Measurements from ENCODE around the gene IP6K2.

The IP6K2 gene

DNA sequence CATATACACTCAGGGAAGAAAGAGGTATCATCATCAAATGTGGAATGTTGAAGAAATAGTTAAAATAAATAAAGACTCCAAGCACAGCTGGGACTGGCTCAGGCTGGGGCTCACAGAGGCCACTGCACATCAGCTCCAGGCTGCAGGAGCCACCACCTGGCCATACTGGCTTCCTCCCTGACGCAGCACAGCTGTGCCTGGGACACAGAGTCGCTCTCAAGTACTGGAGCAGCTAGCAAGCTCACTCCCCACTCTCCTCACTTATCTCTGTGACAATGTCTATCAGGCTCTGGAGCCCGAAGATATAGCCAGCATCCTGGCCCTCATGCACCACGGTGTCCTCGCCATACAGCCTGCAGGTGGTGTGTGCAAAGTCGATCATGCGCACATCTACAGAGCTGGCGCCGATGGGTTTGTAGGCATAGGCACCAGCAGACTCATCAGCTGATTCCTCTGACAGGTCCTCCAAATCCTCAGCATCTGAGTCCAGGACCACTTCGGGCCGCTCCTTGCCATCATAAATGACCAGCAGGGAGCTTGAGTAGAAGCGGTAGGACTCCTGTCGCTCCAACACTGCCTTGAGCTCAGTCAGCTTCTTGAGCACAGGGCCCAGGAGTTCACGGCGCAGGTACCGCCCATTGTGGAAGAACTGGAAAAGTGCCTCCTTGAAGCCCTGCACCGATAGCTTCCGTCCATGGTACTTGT, 28.8 kb downstream of the IP6K2 start:
- no peak for DNase-seq (ENCODE audit: low read depth)

DNA sequence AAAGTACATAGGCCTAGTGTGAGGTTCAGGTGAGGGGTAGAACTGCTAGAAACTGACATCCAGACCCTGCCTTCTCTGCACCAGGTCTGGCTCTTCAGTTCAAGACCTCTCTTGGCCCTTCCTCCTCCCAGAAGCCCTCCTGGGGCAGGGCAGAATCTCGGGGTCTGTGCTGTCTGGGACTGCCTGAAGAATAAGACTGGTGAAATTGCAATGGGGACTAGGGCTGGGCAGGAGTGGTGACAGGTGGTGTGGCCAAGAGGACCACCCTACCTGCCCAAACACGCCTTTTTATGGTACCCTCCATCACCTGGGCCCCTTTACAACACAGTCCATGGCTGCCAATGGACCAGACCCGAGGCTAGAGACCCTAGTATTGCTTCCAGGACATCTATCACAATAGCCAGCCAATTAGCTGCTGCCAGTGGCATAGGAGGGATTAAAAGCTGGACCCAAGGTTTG, 29.8 kb downstream of the IP6K2 start:
- DNase-seq (ENCODE audit: low read depth) = no peak

DNA sequence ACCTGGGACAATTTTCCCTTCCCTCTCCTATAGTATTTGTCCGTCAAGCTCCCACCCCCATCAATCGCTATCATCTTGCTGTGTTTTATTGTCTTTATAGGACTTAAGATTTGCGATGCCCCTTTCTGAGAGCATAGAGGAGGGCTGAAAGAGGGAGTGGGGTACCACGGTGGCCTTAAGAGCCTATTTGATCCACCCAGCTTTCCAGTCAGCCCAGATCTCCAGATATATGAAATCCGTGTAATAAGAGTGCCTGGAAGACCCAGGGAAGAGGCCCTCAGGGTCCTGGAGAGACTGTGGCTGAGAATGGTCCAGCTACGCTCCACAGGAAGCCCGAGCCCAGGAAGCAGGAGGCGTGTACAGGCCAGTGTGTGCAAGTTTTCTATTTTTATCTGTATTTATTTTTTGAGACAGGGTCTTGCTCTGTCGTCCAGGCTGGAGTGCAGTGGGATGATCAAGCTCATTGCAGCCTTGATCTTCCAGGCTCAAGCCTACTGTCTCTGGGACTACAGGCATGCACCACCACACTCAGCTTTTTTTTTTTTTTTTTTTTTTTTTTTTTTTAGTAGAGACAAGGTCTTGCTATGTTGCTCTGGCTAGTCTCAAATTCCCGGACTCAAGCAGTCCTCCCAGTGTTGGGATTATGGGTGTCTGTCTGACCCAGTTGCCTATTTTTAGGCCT, 30.3 kb downstream of the IP6K2 start:
- DNase-seq (ENCODE audit: low read depth) = no peak

DNA sequence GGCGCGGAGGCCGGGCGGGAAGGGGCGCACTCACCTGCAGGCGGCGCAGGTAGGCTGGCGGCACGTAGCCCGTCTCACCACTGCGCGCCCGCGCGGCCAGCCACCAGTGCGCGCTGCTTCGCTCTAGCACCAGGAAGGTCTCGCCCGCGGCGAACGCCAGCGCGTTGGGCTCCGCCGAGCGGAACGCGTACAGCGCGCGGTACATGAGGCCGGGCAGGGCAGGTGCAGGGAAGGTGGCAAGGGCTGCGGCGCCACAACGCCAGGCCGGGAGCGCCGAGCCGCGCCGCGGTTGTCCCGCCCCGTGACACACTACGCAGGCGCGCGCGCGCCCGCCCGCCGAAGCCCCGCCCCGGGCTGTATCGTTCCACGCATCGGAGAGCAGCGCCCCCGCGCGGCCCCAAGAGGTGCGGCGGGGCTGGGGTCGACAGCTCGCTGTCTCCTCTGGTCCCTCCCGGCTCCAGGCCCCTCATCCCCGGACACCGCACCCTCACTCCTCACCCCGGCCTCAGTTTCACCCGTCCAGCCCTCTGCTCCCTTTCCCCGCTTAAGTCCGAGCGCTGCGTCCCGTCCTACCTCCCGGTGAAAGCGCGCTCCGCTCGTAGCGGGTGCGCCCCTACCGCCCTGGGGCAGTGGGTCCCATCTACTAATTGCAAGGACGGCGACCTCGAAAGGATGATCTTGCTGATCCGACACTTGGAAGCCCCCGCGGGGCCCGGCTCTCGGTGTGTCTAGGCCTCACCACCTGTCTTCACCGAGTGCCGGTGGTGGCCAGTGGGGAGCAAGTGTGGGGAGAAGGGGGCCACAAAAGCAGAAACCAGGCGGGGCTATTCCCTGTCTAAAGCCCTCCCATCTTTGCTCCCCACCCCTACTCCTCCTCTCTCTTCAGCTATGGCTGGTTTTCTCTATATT, 31.2 kb downstream of the IP6K2 start, which contains the start of gene NCKIPSD:
Gene NCKIPSD, minus strand, starts transcription at position 313 of the 909 bp plus-strand sequence. Its CDS starts 108 bp downstream, at position 205.
- peak; percentile 88 for DNase-seq (ENCODE audit: low read depth)

DNA sequence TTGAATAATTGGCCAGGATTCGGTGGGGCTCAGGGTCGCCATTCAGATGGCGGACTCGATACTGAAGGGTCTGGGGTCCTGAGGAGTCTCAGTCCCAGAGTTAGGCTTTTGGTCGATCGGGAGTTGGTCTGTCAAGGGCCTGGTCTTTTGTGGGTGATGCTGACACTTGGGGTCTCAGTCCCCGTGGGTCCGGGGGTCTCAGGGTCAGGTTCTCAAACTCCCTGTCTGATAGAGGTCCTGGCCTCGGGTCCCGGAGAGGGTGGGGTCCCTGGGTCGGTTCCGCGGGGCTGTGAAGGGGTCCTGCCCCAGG, 31.8 kb downstream of the IP6K2 start:
- DNase-seq (ENCODE audit: low read depth) = no peak

DNA sequence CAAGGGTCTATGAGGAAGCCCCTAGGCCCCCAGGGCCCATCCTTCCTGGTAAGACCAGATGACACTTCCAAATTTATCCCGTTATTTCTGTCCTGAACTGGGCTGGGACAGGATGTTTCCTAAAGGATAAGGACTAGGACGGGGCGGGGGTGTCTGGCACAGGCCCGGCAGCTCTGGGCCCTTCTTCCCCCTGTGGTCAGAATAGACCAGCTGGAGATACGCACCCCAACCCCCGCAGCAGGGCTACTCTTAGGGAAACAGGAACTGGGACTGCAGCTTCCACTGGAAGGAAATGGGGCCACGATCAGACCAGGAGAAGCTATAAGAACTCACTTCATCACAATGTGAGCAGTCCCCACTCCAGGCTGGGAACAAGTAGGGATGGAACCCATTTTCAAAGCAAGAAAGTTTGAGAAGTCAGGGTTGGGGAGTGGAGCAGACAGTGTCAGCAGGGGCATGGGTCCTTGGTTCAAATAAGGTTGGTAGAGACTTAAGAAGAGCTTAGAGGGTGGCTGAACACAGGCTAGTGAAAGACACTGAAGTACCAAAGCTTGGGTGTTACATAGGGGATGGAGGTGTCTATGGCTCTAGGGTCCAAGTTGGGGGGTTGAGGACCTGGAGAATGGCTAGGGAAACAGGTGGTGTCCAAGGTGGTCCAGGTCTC, 32.4 kb downstream of the IP6K2 start:
- DNase-seq (ENCODE audit: low read depth) = no peak

DNA sequence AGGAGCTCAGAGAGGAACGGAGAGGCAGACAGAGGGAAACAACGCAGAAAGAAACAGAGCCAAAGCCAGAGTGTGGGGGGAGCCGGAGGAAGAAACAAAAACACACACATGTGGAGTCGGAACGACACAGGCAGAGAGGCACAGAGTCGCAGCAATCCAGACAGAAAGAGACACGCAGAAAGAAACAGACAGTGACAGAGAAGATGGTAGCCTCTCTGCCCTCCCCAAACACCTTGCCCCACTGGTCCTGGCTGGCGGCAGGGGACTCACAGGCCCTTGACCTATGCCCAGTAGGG, 33.0 kb downstream of the IP6K2 start:
- no peak for DNase-seq (ENCODE audit: low read depth)

DNA sequence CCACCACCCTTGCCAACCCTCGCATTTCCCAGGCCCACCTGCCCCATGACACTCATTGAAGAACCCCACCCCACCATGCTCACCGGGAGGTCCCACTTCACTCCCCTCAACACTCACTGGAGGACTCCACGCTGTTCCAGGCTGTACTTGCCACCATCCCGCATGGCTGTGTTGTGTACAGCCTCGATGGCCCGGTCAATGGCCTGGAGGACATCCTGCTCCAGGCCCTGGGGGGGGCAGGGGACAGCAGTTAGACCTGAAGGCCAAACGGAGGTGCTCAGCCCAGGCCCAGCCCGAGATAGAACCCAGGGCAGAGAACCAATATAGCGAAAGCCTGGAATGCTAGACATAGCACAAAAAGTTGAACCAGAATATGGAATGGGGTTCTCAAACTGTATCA, 34.2 kb downstream of the IP6K2 start:
- no peak for DNase-seq (ENCODE audit: low read depth)

DNA sequence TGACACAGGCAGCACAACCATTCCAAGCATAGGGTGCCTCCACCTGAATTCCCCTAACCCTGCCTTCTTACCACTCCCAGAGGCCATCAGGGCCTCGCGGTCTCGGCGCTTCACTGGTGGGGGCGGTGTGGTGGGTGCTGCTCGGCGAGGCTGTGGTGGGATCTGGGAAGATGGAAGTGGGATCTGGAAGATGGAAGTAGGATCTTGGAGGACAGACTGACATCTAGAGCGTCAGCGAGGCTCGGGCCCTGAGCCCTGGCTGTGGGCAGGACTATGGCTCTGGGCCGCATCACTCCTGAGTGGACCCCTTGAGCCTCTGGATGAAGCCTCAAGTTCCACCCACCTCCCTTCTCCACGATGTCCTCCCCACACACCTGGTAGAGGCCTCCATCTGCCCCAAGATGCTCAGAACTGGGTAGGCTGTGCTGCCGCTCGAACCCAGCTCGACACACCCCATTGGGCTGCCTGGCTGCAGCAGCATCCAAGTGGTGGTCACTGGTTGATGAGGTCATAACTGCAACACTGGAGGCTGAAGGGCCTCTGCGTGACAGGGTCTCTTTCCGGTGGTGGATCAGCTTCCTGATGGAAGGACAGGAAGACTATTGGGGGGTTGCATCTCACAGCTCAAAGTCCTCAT, 34.9 kb downstream of the IP6K2 start:
- no peak for DNase-seq (ENCODE audit: low read depth)

DNA sequence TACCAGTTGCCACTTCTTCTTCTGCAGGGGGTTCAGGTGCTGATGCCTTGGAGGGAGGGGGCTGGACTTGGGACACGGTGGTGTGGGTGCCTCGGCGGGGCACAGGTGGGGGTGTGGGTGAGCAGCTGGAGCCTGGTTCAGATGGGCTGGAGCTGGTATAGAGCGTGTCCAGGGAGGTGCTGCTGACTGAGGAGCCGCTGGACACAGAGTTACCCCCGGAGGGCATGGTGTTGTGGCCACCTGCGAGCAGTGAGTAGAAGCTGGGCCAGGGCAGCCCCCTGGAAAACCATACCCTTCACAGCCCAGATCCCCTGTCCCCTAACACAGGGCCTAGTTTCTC, 35.5 kb downstream of the IP6K2 start:
- no peak for DNase-seq (ENCODE audit: low read depth)

DNA sequence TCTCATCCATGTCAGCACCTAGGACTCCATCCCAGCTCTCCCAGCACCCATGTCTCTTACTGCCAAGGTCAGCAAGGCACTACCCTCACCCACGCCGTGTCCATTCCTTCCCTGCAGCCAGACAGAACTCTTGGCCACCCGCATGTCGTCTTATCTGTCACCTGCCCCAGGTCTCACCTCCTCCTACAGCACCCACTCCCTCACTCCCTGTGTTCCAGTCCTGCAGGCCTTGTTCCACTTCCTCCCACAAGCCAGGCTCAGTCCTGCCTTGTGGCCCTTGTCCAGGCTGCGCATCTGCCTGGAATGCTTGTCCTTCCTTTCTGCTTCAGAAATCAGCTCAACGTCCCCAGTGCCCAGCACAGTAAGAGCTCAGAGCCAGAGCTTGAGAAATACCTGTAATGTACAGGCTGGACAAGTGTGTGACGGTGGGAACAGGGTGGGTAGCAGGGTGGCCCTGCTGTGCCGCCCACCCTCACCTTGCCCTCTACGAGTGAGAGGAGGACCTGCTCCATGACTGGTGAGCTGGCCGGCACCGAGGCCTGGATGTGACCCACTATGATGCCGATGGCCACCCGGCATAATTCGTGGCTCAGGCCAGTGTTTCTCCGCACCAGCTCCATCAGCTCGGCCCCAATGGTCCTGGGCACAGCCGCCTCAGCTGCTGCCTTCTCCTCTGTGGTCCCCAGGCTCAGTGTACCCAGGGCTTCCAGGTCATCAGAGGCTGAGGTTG, 36.0 kb downstream of the IP6K2 start:
- no peak for DNase-seq (ENCODE audit: low read depth)

DNA sequence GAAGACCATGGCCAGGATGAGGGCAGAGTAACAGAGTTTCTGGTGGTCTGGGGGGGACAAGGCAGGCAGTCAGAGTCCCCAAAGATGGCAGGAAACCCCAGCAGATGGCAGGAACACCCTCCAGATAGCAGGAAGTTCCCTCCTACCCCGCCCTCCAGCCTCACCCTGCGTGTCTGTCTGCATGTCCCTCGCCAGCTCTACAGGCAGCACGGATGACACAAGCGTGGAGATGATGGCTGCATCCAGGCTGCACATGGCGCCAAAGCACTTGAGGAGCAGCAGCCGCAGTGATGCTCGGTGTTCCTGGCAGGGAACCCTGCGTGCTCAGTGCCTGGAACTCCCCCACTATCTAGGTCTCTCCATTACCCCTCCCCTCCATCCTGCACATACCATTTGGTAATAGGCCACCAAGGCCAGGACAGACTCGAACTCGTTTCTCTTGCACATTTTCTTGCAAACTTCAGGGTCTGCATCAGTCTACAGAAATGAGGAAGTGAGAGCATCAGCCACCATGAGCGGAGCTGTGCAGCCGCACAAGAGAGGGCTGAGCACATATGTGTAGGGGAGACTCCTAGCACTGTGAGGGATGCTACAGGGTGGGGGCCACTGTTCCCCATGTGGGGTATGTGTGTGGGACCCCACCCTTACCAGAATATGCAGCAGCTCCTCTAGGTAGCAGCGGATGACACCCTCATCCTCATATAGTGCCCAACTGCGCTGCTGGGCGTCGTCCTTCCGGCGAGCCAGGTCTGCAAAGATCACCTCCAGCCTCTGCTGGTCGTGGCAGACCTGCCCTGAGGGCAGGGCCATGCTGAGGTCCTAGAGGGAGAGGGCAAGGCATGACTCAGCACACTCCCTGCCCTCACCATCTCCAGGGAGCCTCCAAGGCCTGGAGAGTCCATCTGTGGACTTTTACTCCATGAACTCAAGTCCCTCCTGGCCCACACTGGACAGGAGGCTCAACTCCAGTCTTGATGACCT, 37.3 kb downstream of the IP6K2 start:
- no peak for DNase-seq (ENCODE audit: low read depth)

DNA sequence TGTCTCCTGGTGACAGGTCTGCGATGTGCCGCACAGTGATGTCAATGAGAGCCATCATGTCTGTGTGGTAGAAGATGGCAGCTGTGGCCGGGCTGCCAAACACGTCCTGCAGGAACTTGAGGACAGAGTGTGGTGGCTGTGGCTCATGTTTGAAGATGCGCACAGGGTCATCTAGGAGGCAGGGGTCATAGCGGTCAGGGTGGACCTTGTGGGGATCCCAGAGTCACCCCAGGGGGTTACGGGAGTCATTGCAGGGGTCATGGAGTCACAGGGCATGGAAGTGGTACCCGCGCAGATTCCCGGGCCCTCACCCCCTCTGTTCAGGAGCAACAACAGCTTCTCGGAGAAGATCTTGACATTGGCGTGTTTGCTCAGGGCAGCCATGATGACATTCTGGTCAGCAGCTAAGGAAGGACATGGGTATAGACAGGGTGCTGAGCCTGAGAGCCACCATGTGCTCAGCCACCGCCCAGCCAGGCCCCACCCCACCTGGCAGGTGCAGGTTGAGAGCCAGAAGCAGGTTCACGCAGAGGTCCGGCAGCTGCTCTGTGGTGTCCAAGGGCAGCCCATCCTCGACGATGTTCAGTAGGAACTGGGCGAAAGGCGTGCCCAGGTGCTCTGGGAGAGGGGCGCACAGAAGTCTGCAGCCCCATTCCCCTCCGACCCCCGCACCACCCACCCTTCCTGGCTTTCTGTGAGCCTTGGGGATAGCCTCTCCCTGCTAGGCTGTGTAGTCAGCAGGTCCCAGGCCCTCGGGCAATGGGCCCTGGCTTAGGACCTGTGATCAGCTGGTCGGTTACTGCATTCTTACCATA, 38.2 kb downstream of the IP6K2 start:
- DNase-seq (ENCODE audit: low read depth) = no peak

DNA sequence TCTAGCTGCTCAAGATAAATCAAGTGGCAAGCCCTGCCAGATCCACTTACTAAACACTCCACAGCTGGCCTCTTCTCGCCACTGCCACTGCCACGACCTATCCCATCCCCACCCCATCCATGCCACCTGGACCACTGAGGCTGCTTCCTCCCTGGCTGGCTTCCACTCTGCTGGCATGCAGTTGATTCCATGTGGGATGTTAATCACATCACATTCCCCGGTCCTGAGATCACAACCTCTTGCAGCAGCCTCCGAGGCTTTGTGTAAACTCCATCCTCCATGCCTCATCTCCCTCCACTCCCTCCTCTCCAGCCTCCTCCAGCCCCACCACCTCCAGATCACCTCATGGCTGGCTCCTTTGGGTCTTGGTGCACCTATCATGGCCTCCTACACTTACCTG, 39.0 kb downstream of the IP6K2 start:
- no peak for DNase-seq (ENCODE audit: low read depth)

DNA sequence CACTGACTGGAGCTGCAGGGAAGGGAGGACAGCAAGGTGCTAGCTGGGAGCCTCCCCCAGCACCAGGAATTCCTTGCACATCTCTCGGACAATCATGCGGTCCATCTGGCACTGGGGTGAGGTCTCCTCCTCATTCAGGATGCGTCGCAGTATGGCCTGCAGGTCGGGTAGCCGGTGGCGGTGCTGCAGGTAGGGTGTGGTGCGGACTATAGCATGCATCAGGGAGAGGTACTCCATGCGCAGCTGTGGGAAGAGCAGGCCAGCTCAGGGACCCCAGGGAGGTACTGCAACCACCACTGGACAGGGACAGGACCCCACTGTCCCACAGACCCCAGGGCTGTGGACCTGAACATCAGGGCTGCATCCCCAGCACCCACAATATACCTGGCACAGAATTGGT, 42.5 kb downstream of the IP6K2 start:
- DNase-seq (ENCODE audit: low read depth) = no peak

DNA sequence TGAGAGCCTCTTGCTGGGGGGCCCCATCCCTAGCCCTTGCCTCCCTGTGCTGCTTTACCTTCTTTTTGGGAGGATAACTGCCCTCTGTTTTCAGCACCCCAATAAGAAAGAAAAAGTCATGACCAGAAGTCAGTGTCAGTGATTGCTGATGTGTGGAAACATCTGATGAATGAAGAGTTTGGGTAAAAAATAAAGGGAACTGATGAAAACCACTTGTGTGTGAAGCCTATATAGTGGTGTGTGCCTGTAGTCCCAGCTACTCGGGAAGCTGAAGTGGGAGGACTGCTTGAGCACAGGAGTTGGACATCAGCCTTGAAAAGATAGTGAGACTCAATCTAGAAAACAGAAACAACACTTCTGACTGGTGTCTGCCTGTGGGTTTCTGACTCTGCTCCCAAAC, 44.5 kb downstream of the IP6K2 start:
- no peak for DNase-seq (ENCODE audit: low read depth)

DNA sequence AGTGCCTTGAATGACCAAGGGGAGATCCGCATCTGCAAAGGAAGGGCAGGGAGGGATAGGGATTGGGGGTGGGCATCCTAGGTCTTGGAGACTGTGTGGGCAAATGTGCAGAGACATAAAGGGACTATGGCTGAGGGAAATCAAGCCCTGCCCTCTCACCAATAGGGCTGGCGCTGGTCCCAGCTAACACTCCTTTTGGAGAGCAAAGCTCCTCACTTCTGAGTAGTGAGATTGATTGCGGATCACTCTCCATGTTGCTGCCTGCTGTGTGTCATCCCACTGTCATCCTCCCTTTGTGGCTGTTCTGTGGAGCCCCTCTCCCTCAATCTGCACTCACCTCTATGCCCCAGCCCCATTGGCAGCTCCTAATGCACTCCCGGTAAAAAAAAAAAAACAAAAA, 52.1 kb downstream of the IP6K2 start:
- DNase-seq (ENCODE audit: low read depth) = no peak

DNA sequence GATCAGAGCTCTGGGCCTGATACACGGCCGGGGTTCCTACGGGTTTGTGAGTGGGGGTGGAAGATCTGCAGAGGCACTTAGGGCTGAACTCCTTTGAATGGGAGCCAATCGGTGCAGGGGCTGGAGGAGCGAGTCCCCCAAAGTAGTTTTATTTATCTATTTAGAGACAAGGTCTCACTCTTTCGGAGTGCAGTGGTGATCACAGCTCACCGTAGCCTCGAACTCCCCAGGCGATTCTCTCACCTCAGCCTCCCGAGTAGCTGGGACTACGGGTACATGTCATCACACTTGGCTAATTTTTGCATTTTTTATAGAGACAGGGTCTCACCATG, 52.7 kb downstream of the IP6K2 start:
- no peak for DNase-seq (ENCODE audit: low read depth)

DNA sequence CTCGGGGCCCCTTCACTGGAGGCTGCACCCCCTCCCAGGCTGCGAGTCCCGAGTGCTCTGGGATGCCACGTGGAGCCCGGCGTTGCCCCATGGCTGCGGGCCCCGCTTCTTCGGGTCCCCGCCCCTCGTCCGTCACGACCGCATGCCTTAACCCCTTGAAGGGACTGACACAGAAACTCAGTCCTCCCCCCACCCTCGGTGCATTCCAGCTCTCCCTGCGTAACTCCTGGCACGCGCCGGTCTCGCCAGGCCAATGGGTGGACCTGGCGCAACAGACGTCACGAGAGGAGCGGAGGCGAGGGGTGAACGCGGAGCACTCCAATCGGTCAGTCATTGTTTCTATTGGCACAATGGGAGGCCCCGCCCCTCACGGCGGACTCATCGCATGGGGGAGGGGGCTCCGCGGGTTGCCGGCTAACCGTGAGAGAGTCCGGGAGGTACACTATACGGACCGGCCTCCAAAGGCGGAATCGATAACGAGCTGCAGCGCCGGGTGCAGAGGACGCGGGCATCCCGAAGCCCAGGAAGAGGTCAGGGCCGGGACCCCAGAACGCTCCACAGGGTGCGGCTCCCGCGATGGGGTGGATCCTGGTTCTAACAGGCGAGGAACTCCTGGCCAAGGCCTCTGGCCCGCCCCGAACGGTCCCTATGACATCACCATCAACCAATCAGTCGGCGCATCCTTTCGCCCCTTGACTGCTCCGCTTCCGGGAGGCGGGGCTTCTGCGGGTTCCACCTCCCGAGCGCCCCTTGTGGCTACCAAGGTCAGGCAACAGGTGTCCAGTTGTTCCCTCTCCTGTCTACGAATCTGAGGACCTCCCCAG, 53.3 kb downstream of the IP6K2 start:
- peak; percentile 75 for DNase-seq (ENCODE audit: low read depth)
